Loucy (cell line): Measurements from ENCODE around the gene THY1.

ENCODE experiments used
- CTCF ChIP-seq: fragments of 200-600 bp; sonication (generic); conservative IDR thresholded peaks from 2 replicates; pipeline ENCODE4 v1.5.1; 2014; ENCODE audit warnings: mild to moderate bottlenecking, antibody characterized with exemption, low read length
- EZH2phosphoT487 ChIP-seq: fragments of 200-600 bp; IDR thresholded peaks from 2 replicates; pipeline ENCODE4 v1.6.1; 2018; ENCODE audit warnings: antibody characterized with exemption, mild to moderate bottlenecking, moderate library complexity, borderline replicate concordance

- TF ChIP-seq CTCF, result no peak
- no peak for TF ChIP-seq EZH2phosphoT487
Measured at GRCh38 chr11:119438599-119438998, 15.6 kb upstream of the THY1 start.
